ENCODE measurements around the gene TNNT1.

The TNNT1 gene

DNA sequence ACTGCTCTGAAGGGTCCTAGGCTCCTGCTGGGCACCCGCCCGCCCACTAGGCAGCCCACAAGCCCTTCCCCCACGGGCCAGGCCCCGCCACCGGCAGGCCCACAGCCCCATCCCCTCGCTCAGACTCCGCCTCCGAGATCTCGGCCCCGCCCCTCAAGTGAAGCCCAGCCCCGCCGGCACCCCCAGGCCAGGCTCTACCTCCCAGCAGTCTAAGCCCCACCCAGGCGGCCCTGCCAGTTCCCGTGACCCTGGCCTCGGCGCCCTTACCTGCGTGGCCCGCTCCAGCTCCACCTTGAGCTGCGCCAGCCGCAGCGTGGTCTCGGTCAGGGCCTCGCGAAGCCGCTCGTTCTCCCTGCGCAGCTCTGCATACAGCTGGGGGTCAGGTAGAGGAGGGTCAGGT, 57.1 kb downstream of the TNNT1 start:
- Histone ChIP-seq H3K4me1 (ENCODE audit: insufficient read depth, low read length) (peaks cover 15% of the 10 kb centered on the region), H3K27me3 (ENCODE audit: insufficient read depth, low read length) (no peaks in the 10 kb centered on the region), H3K4me3 (ENCODE audit: low read length) (no peak overlapping the region), H2AFZ (ENCODE audit: low read depth, low read length) (no peak overlapping the region), H3K9me3 (ENCODE audit: low read length) (no peaks in the 10 kb centered on the region), H3K36me3 (ENCODE audit: insufficient read depth, low read length) (peaks cover 29% of the 10 kb centered on the region)

DNA sequence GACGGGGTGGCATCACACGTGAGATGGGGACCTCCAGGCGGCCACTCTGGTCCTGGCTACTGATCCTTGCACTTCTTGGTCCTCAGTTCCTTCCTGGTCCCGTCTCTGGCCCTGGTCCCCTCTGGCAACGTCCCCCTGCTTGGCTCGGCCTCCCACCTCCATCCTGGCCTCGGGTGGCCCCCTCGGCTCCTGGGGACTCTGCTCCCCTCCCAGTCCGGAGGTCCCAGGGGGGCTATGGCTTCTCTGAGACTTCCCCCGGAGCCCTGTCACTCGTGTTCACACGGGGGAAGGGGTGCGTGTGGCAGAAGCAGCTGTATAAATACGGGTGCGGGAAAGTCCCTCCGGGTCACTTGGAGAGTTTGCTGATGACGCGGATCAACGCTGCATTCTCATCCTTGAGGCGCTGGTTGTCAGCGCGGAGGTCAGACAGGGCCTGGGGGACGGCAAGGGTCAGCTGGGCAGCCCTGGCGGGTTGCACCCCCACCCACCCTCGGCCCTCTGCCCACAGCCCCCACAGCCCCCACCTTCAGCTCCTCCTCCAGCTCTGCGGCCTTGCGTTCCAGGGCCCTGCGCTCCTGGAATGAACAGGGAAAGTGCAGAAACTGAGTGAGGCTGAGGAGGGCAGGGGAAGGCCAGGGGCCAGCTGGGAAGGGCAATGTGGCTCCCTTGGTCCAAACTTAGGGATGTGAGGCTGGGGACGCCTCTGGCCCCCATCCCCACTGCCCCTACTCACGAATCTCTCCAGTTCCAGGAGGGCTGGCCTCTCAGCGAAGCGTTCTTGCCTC, 57.7 kb downstream of the TNNT1 start:
- Histone ChIP-seq H3K4me1 (ENCODE audit: insufficient read depth, low read length) (peaks cover 15% of the 10 kb centered on the region), H3K27me3 (ENCODE audit: insufficient read depth, low read length) (no peaks in the 10 kb centered on the region), H3K36me3 (ENCODE audit: insufficient read depth, low read length) (peaks cover 29% of the 10 kb centered on the region), H2AFZ (ENCODE audit: low read depth, low read length) (no peak overlapping the region), H3K4me3 (ENCODE audit: low read length) (no peak overlapping the region), H3K9me3 (ENCODE audit: low read length) (no peaks in the 10 kb centered on the region)

- peaks cover 22% of the 10 kb centered on the region for H3K4me1 ChIP-seq (ENCODE audit: insufficient read depth, low read length)
- H3K27me3 ChIP-seq (ENCODE audit: insufficient read depth, low read length) = no peaks in the 10 kb centered on the region
- peaks cover 26% of the 10 kb centered on the region for H3K36me3 ChIP-seq (ENCODE audit: insufficient read depth, low read length)
- H3K9me3 ChIP-seq (ENCODE audit: low read length) = no peaks in the 10 kb centered on the region
- no peak overlapping the region for H2AFZ ChIP-seq (ENCODE audit: low read depth, low read length)
- H3K4me3 ChIP-seq (ENCODE audit: low read length) = no peak overlapping the region
These were observed 58.4 kb downstream of the TNNT1 start for GRCh38 chr19:55090564-55090963.

DNA sequence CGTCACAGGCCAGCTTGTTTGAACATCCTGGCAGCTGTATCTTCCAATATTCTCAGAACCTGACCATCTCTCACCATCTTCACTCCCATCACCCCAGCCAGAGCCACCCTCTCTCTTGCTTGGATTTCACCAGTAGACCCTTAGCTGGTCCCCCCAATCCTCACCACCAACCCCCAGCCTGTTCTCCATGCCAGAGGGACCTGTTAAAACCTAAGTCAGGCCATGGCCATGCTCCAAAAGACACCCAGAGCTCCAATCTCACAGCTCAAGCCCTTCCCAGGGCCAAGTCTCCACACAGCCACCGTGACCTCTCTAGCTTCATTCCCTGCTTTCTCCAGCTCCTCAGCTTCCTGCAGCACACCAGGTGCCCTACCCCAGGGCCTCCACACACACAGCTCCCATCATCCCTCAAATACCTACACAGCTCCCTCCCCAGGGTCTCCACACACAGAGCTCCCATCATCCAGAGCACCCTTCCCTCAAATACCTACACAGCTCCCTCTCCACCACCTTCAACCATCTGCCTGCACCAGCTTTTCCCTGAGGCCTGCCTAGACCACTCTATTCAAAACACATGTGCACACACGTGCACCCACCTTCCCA, 59.6 kb downstream of the TNNT1 start:
- Histone ChIP-seq H2AFZ (ENCODE audit: low read depth, low read length) (no peak overlapping the region), H3K4me3 (ENCODE audit: low read length) (no peak overlapping the region), H3K9me3 (ENCODE audit: low read length) (no peaks in the 10 kb centered on the region)

GRCh38 chr19:55088543-55089341, 60.3 kb downstream of the TNNT1 start:
- Histone ChIP-seq H3K36me3 (ENCODE audit: insufficient read depth, low read length) (peaks cover 13% of the 10 kb centered on the region), H3K27me3 (ENCODE audit: insufficient read depth, low read length) (no peaks in the 10 kb centered on the region), H3K4me1 (ENCODE audit: insufficient read depth, low read length) (peaks cover 26% of the 10 kb centered on the region), H3K4me3 (ENCODE audit: low read length) (peak overlapping the region; percentile 66), H3K9me3 (ENCODE audit: low read length) (no peaks in the 10 kb centered on the region), H2AFZ (ENCODE audit: low read depth, low read length) (no peak overlapping the region)

More for the DNA sequence above, 59.6 kb downstream of the TNNT1 start:
- Histone ChIP-seq H3K27me3 (ENCODE audit: insufficient read depth, low read length) (no peaks in the 10 kb centered on the region), H3K36me3 (ENCODE audit: insufficient read depth, low read length) (peaks cover 16% of the 10 kb centered on the region), H3K4me1 (ENCODE audit: insufficient read depth, low read length) (peaks cover 24% of the 10 kb centered on the region)

DNA sequence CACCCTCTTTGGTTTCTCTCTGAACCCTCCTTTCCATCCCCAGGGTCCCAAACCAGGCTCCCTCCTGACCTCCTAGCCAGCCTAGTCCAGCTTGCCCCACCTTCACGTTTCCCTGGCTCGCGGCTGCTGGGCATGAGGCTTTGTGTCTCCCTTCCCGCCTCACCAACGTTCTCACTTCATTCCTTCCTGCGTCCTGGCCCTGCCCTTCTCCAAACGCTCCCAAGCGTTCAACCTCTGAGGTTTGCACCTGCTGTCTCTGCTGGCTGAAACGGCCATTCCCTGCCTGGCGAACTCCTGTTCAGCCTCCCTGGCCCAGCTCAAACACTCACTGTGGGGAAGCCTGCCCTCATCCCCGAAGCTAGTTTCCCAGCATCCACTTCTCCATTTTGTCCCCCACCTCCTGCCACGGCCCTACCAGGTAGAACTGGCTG, 61.0 kb downstream of the TNNT1 start:
- Histone ChIP-seq H3K36me3 (ENCODE audit: insufficient read depth, low read length) (peaks cover 13% of the 10 kb centered on the region), H3K27me3 (ENCODE audit: insufficient read depth, low read length) (no peaks in the 10 kb centered on the region), H2AFZ (ENCODE audit: low read depth, low read length) (no peak overlapping the region), H3K9me3 (ENCODE audit: low read length) (no peaks in the 10 kb centered on the region), H3K4me1 (ENCODE audit: insufficient read depth, low read length) (peaks cover 26% of the 10 kb centered on the region), H3K4me3 (ENCODE audit: low read length) (peak overlapping the region; percentile 66)

DNA sequence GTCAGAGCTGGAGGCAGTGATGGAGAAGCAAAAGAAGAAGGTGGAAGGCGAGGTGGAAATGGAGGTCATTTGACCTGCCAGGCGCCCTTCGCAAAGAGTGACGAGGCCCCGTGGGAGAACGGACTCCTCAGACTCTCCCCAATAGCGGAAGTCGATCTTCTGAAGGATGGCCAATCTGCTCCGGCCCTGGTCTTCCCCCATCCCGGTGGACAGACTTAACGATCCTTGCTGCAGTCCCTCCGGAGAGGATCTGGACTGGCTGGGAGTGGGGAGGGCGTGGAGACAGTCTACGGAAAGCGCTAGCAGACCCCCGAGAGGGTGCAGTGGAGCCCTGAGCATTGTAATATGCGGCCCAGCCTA, 61.5 kb downstream of the TNNT1 start:
- H2AFZ ChIP-seq (ENCODE audit: low read depth, low read length) = no peak overlapping the region
- peaks cover 26% of the 10 kb centered on the region for H3K4me1 ChIP-seq (ENCODE audit: insufficient read depth, low read length)
- no peaks in the 10 kb centered on the region for H3K9me3 ChIP-seq (ENCODE audit: low read length)
- peaks cover 1% of the 10 kb centered on the region for H3K27me3 ChIP-seq (ENCODE audit: insufficient read depth, low read length)
- H3K36me3 ChIP-seq (ENCODE audit: insufficient read depth, low read length) = peaks cover 13% of the 10 kb centered on the region
- H3K4me3 ChIP-seq (ENCODE audit: low read length) = peak overlapping the region; percentile 66

GRCh38 chr19:55086730-55087541, 62.1 kb downstream of the TNNT1 start:
- peaks cover 10% of the 10 kb centered on the region for H3K36me3 ChIP-seq (ENCODE audit: insufficient read depth, low read length)
- H3K4me1 ChIP-seq (ENCODE audit: insufficient read depth, low read length) = peaks cover 26% of the 10 kb centered on the region
- H3K27me3 ChIP-seq (ENCODE audit: insufficient read depth, low read length) = peaks cover 7% of the 10 kb centered on the region
- H2AFZ ChIP-seq (ENCODE audit: low read depth, low read length) = peak overlapping the region; percentile 74
- peaks cover 1% of the 10 kb centered on the region for H3K9me3 ChIP-seq (ENCODE audit: low read length)
- H3K4me3 ChIP-seq (ENCODE audit: low read length) = peak overlapping the region; percentile 66

DNA sequence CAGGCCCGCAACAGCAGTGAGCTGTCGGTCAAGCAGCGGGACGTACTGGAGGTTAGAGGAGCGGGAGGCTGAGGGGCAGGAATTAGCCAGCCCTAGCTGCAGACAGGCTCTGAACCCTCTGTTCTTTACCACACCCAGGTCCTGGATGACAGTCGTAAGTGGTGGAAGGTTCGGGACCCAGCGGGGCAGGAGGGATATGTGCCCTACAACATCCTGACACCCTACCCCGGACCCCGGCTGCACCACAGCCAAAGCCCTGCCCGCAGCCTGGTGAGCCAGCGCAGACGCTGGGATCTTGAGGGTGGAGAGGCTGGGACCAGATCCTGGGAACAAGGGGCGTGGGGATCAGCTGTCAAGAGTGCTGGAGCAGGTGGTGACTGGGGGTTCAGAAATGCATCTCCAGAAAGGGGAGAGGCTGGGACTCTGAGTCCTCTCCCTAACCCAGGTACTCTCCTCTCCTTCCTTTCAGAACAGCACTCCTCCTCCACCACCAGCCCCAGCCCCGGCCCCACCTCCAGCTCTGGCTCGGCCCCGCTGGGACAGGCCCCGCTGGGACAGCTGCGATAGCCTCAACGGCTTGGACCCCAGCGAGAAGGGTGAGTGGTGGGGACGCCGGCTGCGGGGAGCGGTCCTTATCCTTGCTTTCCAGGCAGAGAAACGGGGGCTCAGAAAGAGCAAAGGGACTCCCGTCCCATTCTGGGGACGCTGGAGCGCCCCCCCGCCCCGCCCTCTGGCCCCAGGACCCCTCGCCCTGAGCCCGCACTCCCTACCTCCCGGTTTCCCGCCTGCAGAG, 62.9 kb downstream of the TNNT1 start:
- H3K4me1 ChIP-seq (ENCODE audit: insufficient read depth, low read length) = peaks cover 26% of the 10 kb centered on the region
- H2AFZ ChIP-seq (ENCODE audit: low read depth, low read length) = peak overlapping the region; percentile 74
- peaks cover 10% of the 10 kb centered on the region for H3K36me3 ChIP-seq (ENCODE audit: insufficient read depth, low read length)
- peaks cover 5% of the 10 kb centered on the region for H3K9me3 ChIP-seq (ENCODE audit: low read length)
- H3K27me3 ChIP-seq (ENCODE audit: insufficient read depth, low read length) = peaks cover 12% of the 10 kb centered on the region
- H3K4me3 ChIP-seq (ENCODE audit: low read length) = peak overlapping the region; percentile 66

- H3K4me3 ChIP-seq (ENCODE audit: low read length) = no peak overlapping the region
- peaks cover 5% of the 10 kb centered on the region for H3K9me3 ChIP-seq (ENCODE audit: low read length)
- H2AFZ ChIP-seq (ENCODE audit: low read depth, low read length) = no peak overlapping the region
- peaks cover 27% of the 10 kb centered on the region for H3K27me3 ChIP-seq (ENCODE audit: insufficient read depth, low read length)
- H3K36me3 ChIP-seq (ENCODE audit: insufficient read depth, low read length) = no peaks in the 10 kb centered on the region
- peaks cover 30% of the 10 kb centered on the region for H3K4me1 ChIP-seq (ENCODE audit: insufficient read depth, low read length)
These were observed 64.6 kb downstream of the TNNT1 start for GRCh38 chr19:55084416-55084815.

GRCh38 chr19:55083004-55083850, 65.8 kb downstream of the TNNT1 start:
- Histone ChIP-seq H3K4me3 (ENCODE audit: low read length) (no peak overlapping the region), H3K36me3 (ENCODE audit: insufficient read depth, low read length) (no peaks in the 10 kb centered on the region), H3K27me3 (ENCODE audit: insufficient read depth, low read length) (peaks cover 29% of the 10 kb centered on the region), H3K4me1 (ENCODE audit: insufficient read depth, low read length) (peaks cover 24% of the 10 kb centered on the region), H3K9me3 (ENCODE audit: low read length) (peaks cover 5% of the 10 kb centered on the region), H2AFZ (ENCODE audit: low read depth, low read length) (no peak overlapping the region)
